K562 (cell line): ENCODE results near the gene SRL. TPM values are rescaled to one million over a fixed set of nuclear protein-coding genes. Genes with fewer than 3 reads are reported as not detected.
A peak's percentile ranks its signal among the peaks of the same experiment; 100 is the strongest.

Experiments
- ARID1B ChIP-seq: fragments of 450-650 bp; IDR thresholded peaks from 2 replicates; pipeline ENCODE4 v1.6.1; 2016; ENCODE audit warnings: antibody characterized with exemption, mild to moderate bottlenecking, inconsistent platforms
- ATF1 ChIP-seq, 2 experiments: fragments of 450-650 bp in 1 of 2; IDR thresholded peaks; 2 replicates each; pipeline ENCODE4 v1.6.1; 2016; ENCODE audit warnings: missing compliant biosample characterization in 1 of 2, missing genetic modification characterization in 1 of 2
- BCOR ChIP-seq: fragments of 450-650 bp; IDR thresholded peaks from 2 replicates; pipeline ENCODE4 v1.6.1; 2016
- MTA3 ChIP-seq: fragments of 450-650 bp; formaldehyde crosslinking; IDR thresholded peaks from 2 replicates; pipeline ENCODE4 v1.6.1; 2017; ENCODE audit warnings: mild to moderate bottlenecking, borderline replicate concordance
- SP1 ChIP-seq: sonication (generic); formaldehyde crosslinking; IDR thresholded peaks from 2 replicates; pipeline ENCODE4 v1.8.1; 2022; ENCODE audit warnings: mild to moderate bottlenecking, missing genetic modification reagents
- TAF7 ChIP-seq: fragments of 450-650 bp; IDR thresholded peaks from 2 replicates; pipeline ENCODE4 v1.6.1; 2016; ENCODE audit warnings: missing genetic modification characterization, missing compliant biosample characterization
- ZNF23 ChIP-seq: fragments of 250-450 bp; sonication (Bioruptor Pico); IDR thresholded peaks from 2 replicates; pipeline ENCODE4 v1.4.0; 2020; ENCODE audit warnings: mild to moderate bottlenecking
- ZNF263 ChIP-seq: sonication (generic); formaldehyde crosslinking; IDR thresholded peaks from 2 replicates; pipeline ENCODE4 v1.8.0; 2022; ENCODE audit warnings: mild to moderate bottlenecking, missing genetic modification reagents, borderline replicate concordance
- ZNF41 ChIP-seq: fragments of 250-450 bp; sonication (Bioruptor Pico); conservative IDR thresholded peaks from 2 replicates; pipeline ENCODE4 v1.4.0; 2020; ENCODE audit warnings: mild to moderate bottlenecking
- ZNF445 ChIP-seq: fragments of 250-450 bp; sonication (Bioruptor Pico); IDR thresholded peaks from 2 replicates; pipeline ENCODE4 v1.4.0; 2020; ENCODE audit warnings: low read depth, mild to moderate bottlenecking, moderate library complexity
- ZNF561 ChIP-seq: fragments of 450-650 bp; formaldehyde crosslinking; conservative IDR thresholded peaks from 2 replicates; pipeline ENCODE4 v1.4.0; 2020; ENCODE audit warnings: mild to moderate bottlenecking, moderate library complexity
- ZNF766 ChIP-seq: fragments of 200-800 bp; sonication (Bioruptor generic); conservative IDR thresholded peaks from 2 replicates; pipeline ENCODE4 v1.6.1; 2016; ENCODE audit warnings: missing genetic modification characterization, missing compliant biosample characterization
- polyA plus RNA-seq, 8 experiments: library from polyadenylated mRNA; depleted of rRNA in 4 of 8; stranded (reverse) in 5 of 8; unstranded in 3 of 8; fragments of >200 nt; fragmentation: Nextera tagmentation in 2 of 8; fragmentation: Illumina TruSeq in 1 of 8; extraction: Ambion mirVana in 2 of 8; extraction: Trizol in 1 of 8; gene quantifications; 2 replicates each; pipeline versions ENCODE4 v1.2.1 to v1.2.3, GENCODE V29; 2011 to 2014; ENCODE audit warnings: inconsistent platforms in 1 of 8, missing spikeins in 1 of 8
- total RNA-seq, 7 experiments: library from RNA; depleted of rRNA in 6 of 7; stranded (reverse); fragments of >200 nt in 6 of 7; fragmentation: Illumina TruSeq in 2 of 7; extraction: Trizol in 2 of 7; gene quantifications; 2 replicates each; pipeline versions ENCODE4 v1.2.1 to v1.2.3, GENCODE V29; 2011 to 2021; ENCODE audit warnings: low replicate concordance in 1 of 7
- TF ChIP-seq, protein P1 (sequence below), 2 experiments: fragments of 450-650 bp; formaldehyde crosslinking in 1 of 2; IDR thresholded peaks; 2 replicates each; pipeline versions ENCODE4 v1.4.0 to v1.6.1; 2014 to 2020; ENCODE audit warnings: mild to moderate bottlenecking in 2 of 2, borderline replicate concordance in 1 of 2, low read depth in 1 of 2
- TF ChIP-seq, protein P2 (sequence below), 2 experiments: IDR thresholded peaks in 1 of 2; conservative IDR thresholded peaks in 1 of 2; 2 replicates each; pipeline ENCODE4 v1.6.1; 2016; ENCODE audit warnings: low read depth in 2 of 2, mild to moderate bottlenecking in 1 of 2, missing compliant biosample characterization in 1 of 2, missing genetic modification characterization in 1 of 2, moderate library complexity in 1 of 2

SRL gene
- total and polyA plus RNA-seq, 9 of the 15 experiments (the other 6 are each of a cell fraction or from before 2014, with no cell fraction given) = 0.01 TPM; not detected in 8

DNA sequence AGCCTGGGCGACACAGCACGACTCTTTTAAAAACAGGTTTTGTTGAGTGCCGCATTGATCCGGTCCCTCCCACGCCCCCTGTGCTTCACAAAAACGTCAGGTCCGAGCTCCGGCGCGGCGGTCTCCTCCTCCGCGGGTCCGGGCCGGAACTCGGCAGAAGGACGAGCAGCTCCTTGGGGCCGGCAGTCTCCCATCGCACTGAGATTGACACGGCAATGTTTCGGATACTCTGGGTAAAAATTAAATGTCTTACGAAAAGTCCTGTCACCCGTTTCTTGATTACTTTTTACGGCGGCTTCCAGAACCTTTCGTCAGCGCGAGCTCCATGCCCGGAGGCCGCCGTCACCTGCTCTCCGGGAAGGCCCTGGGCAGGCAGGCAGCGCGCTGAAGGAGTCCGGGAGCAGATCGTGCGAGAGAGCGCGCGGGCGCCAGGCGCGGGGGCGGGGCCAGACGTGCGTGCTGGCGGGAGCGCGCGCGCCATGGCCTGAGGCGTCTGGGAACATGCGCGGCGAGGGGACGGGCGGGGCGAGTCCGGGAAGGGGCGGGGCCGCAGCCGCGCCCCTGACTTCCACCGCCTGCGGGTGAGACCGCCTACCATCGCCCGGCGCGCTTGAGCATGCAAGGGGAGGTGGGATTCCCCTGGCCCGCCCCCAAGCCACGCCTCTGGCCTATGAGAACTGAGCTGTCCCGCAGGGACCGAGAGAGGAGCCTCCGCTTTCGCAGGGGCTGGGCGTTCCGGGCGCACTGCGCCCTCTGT is 11.7 kb upstream of the SRL start (continued):
- TF ChIP-seq, protein P1, sequence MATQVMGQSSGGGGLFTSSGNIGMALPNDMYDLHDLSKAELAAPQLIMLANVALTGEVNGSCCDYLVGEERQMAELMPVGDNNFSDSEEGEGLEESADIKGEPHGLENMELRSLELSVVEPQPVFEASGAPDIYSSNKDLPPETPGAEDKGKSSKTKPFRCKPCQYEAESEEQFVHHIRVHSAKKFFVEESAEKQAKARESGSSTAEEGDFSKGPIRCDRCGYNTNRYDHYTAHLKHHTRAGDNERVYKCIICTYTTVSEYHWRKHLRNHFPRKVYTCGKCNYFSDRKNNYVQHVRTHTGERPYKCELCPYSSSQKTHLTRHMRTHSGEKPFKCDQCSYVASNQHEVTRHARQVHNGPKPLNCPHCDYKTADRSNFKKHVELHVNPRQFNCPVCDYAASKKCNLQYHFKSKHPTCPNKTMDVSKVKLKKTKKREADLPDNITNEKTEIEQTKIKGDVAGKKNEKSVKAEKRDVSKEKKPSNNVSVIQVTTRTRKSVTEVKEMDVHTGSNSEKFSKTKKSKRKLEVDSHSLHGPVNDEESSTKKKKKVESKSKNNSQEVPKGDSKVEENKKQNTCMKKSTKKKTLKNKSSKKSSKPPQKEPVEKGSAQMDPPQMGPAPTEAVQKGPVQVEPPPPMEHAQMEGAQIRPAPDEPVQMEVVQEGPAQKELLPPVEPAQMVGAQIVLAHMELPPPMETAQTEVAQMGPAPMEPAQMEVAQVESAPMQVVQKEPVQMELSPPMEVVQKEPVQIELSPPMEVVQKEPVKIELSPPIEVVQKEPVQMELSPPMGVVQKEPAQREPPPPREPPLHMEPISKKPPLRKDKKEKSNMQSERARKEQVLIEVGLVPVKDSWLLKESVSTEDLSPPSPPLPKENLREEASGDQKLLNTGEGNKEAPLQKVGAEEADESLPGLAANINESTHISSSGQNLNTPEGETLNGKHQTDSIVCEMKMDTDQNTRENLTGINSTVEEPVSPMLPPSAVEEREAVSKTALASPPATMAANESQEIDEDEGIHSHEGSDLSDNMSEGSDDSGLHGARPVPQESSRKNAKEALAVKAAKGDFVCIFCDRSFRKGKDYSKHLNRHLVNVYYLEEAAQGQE (IDR thresholded peaks at IDR 0.05; ENCODE audit: borderline replicate concordance) = peak; percentile 92
- TF ChIP-seq, protein P1 (CRISPR knock-in tag; IDR thresholded peaks at IDR 0.05; ENCODE audit: low read depth) = no peak
- TF ChIP-seq SP1 (peak; percentile 95), ZNF561 (CRISPR knock-in tag) (0 out of 2 replicates have a peak, but pooled peaks have one; percentile 29), ZNF766 (CRISPR knock-in tag) (0 out of 2 replicates have a peak, but pooled peaks have one; percentile 38), ZNF23 (CRISPR knock-in tag) (no peak), MTA3 (peak; percentile 64; the same call in 1 of the 2 replicates), ZNF41 (no peak), ATF1 (CRISPR knock-in tag; IDR thresholded peaks at IDR 0.05) (no peak), ATF1 (tag; IDR thresholded peaks at IDR 0.05) (peak; percentile 75; the same call in 1 of the 2 replicates), TAF7 (tag) (peak; percentile 68), BCOR (peak; percentile 74), ZNF263 (CRISPR knock-in tag) (peak; percentile 51; the same call in 1 of the 2 replicates), ARID1B (peak; percentile 53), ZNF445 (CRISPR knock-in tag) (no peak)
- TF ChIP-seq, protein P2, sequence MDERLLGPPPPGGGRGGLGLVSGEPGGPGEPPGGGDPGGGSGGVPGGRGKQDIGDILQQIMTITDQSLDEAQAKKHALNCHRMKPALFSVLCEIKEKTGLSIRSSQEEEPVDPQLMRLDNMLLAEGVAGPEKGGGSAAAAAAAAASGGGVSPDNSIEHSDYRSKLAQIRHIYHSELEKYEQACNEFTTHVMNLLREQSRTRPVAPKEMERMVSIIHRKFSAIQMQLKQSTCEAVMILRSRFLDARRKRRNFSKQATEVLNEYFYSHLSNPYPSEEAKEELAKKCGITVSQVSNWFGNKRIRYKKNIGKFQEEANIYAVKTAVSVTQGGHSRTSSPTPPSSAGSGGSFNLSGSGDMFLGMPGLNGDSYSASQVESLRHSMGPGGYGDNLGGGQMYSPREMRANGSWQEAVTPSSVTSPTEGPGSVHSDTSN (CRISPR knock-in tag; IDR thresholded peaks at IDR 0.05; ENCODE audit: low read depth) = no peak
- TF ChIP-seq, protein P2 (tag; conservative IDR thresholded peaks at IDR 0.05; ENCODE audit: low read depth) = 0 out of 2 replicates have a peak, but pooled peaks have one; percentile 30
